Thyroid gland (tissue), 4 donors: ENCODE measurements around the gene CLDN24. TPM values are rescaled to one million over a fixed set of nuclear protein-coding genes. Genes with fewer than 3 reads are reported as not detected.

ENCODE experiments used
- DNase-seq, 2 donors: peaks; one replicate each; pipeline ENCODE4 v3.0.0-alpha.2; 2019
- H3K27ac ChIP-seq, 3 donors: fragments of 200-600 bp; sonication (generic); 1 replicate in 2 of 3; 2 replicates in 1 of 3; pipeline ENCODE4 v1.5.1; 2016 to 2019; ENCODE audit warnings: mild to moderate bottlenecking in 1 of 3, moderate library complexity in 1 of 3
- H3K27me3 ChIP-seq: fragments of 200-600 bp; sonication (generic); one replicate; pipeline ENCODE4 v1.5.1; 2019
- H3K36me3 ChIP-seq, 2 donors: fragments of 200-600 bp; sonication (generic); one replicate each; pipeline ENCODE4 v1.5.1; 2016 to 2019
- H3K4me1 ChIP-seq, 2 donors: fragments of 200-600 bp; sonication (generic); one replicate each; pipeline ENCODE4 v1.5.1; 2017 to 2019
- H3K4me3 ChIP-seq, 3 donors: fragments of 200-600 bp; sonication (generic); replicated peaks in 1 of 3; 1 replicate in 2 of 3; 2 replicates in 1 of 3; pipeline ENCODE4 v1.5.1; 2016; ENCODE audit warnings: mild to moderate bottlenecking in 1 of 3
- H3K9me3 ChIP-seq: fragments of 200-600 bp; sonication (generic); one replicate; pipeline ENCODE4 v1.5.1; 2017
- CTCF ChIP-seq, 6 experiments: fragments of 200-600 bp in 3 of 6; fragments of 450-650 bp in 3 of 6; sonication (generic) in 3 of 6; IDR thresholded peaks; one replicate each; pipeline ENCODE4 v1.5.1; 2016 to 2019; ENCODE audit warnings: antibody characterized with exemption in 6 of 6, mild to moderate bottlenecking in 2 of 6, inconsistent platforms in 1 of 6, moderate library complexity in 1 of 6
- POLR2A ChIP-seq, 2 donors: fragments of 450-650 bp; IDR thresholded peaks; one replicate each; pipeline ENCODE4 v1.6.1; 2017; ENCODE audit warnings: antibody characterized with exemption in 2 of 2, mild to moderate bottlenecking in 2 of 2, moderate library complexity in 1 of 2
- WGBS, 2 donors: methylation state at CpG; one replicate each; pipeline ENCODE4 v1.1.5; 2017; 5-methylcytosine and 5-hydroxymethylcytosine counted together
- intact Hi-C: fragments of 100-400 bp; cut with DNase I; formaldehyde crosslinking; loops from one replicate; pipeline ENCODE4 v1.15.1; 2023
- total RNA-seq, 4 donors: library from RNA; depleted of rRNA; stranded (reverse); fragments of >200 nt; gene quantifications; one replicate each; pipeline ENCODE4 v1.2.3, GENCODE V29; 2016

Gene CLDN24
- total RNA-seq, 4 donors from 2014 or later = not detected

- H3K4me1 ChIP-seq = no peaks in the 10 kb centered on the region
- no peak for DNase-seq
- no peaks in the 10 kb centered on the region for H3K27me3 ChIP-seq
- no peak overlapping the region for H3K27ac ChIP-seq
- intact Hi-C loops = no loop called here
- 83 to 86% methylated on average over 6 of the region's 6 CpGs for WGBS, 2 donors
- TF ChIP-seq POLR2A (IDR thresholded peaks at IDR 0.05) = no peak
- no peak overlapping the region for H3K4me3 ChIP-seq
- H3K36me3 ChIP-seq = no peaks in the 10 kb centered on the region
- no peaks in the 10 kb centered on the region for H3K9me3 ChIP-seq
These were observed 1.1 kb upstream of the CLDN24 start for GRCh38 chr4:183323295-183323694.

- Histone ChIP-seq H3K9me3 (no peaks in the 10 kb centered on the region), H3K4me1 (no peaks in the 10 kb centered on the region), H3K36me3 (no peaks in the 10 kb centered on the region), H3K27ac (no peak overlapping the region), H3K4me3 (no peak overlapping the region), H3K27me3 (no peaks in the 10 kb centered on the region)
- 94 to 96% methylated on average over 5 of the region's 5 CpGs for WGBS, 2 donors
- intact Hi-C loops = no loop called here
- no peak for TF ChIP-seq CTCF (IDR thresholded peaks at IDR 0.05)
- TF ChIP-seq POLR2A (IDR thresholded peaks at IDR 0.05) = no peak
- DNase-seq = no peak
These were observed 710 bp downstream of the CLDN24 start for GRCh38 chr4:183321516-183321915.

GRCh38 chr4:183321079-183321478 lies 1.1 kb downstream of the CLDN24 start:
- TF ChIP-seq CTCF (IDR thresholded peaks at IDR 0.05) (no peak), POLR2A (IDR thresholded peaks at IDR 0.05) (no peak)
- intact Hi-C loops = no loop called here
- H3K9me3 ChIP-seq = no peaks in the 10 kb centered on the region
- WGBS, 2 donors = 43 to 62% methylated on average over 2 of the region's 2 CpGs
- DNase-seq = no peak
- H3K27ac ChIP-seq = no peak overlapping the region
- H3K4me3 ChIP-seq = no peak overlapping the region
- H3K4me1 ChIP-seq = no peaks in the 10 kb centered on the region
- peaks cover 0 to 4% of the 10 kb centered on the region in 2 donors for H3K36me3 ChIP-seq
- H3K27me3 ChIP-seq = no peaks in the 10 kb centered on the region

- intact Hi-C loops = no loop called here
- TF ChIP-seq CTCF (IDR thresholded peaks at IDR 0.05) = no peak
- TF ChIP-seq POLR2A (IDR thresholded peaks at IDR 0.05) = no peak
- Histone ChIP-seq H3K9me3 (no peaks in the 10 kb centered on the region), H3K4me1 (no peaks in the 10 kb centered on the region), H3K27me3 (no peaks in the 10 kb centered on the region), H3K27ac (no peak within 1 kb of the TSS), H3K36me3 (peaks cover 0 to 7% of the 10 kb centered on the region in 2 donors), H3K4me3 (no peak within 1 kb of the TSS)
- DNase-seq = no peak
- WGBS, 2 donors = 76 to 80% methylated on average over 6 of the region's 6 CpGs
These were observed 1.8 kb downstream of the CLDN24 start, which contains the start of gene CLDN22 for GRCh38 chr4:183320211-183321059. Gene CLDN22 (minus strand): TSS chr4:183320276. CDS start chr4:183320218, 58 bp downstream.

GRCh38 chr4:183318656-183319055 lies 3.6 kb downstream of the CLDN24 start:
- WGBS, 2 donors = 85 to 92% methylated on average over 10 of the region's 10 CpGs

More at GRCh38 chr4:183318656-183319055, 3.6 kb downstream of the CLDN24 start:
- TF ChIP-seq POLR2A (IDR thresholded peaks at IDR 0.05) (no peak), CTCF (IDR thresholded peaks at IDR 0.05) (no peak)
- no peaks in the 10 kb centered on the region for H3K9me3 ChIP-seq
- H3K4me3 ChIP-seq = no peak overlapping the region
- no peaks in the 10 kb centered on the region for H3K4me1 ChIP-seq
- H3K36me3 ChIP-seq = peaks cover 8 to 17% of the 10 kb centered on the region in 2 donors
- intact Hi-C loops = no loop called here
- no peak overlapping the region for H3K27ac ChIP-seq
- DNase-seq = no peak
- H3K27me3 ChIP-seq = no peaks in the 10 kb centered on the region
